Measurements from ENCODE around the gene CPA3.

Gene CPA3

DNA sequence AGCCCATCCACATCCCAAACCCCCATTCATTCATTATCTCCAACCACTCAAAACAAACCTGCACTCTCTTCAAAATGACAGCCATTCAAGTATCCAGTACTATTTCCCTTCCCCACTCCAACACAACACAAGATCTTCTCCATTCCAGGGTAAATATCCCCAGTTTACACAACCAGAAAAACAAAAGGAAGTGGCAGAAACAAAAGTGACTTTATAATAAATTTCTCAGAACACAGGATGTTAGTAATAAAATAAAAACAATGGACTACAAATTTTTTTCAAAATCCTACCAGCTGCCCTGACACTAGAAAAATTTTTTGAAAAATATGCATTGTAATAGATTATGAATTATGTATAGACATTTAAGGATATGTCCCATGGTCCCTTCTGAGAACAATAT lies 14.2 kb downstream of the CPA3 start:
- Histone ChIP-seq H3K4me3 (ENCODE audit: low read depth, low read length) (no peak overlapping the region), H3K9me3 (ENCODE audit: control insufficient read depth, insufficient read depth, low read depth, low read length) (no peaks in the 10 kb centered on the region), H3K4me1 (ENCODE audit: control insufficient read depth, insufficient read depth, low read length) (peaks cover 10% of the 10 kb centered on the region), H3K36me3 (ENCODE audit: control insufficient read depth in 2 of 2, insufficient read depth in 1 of 2, low read length in 2 of 2) (no peaks in the 10 kb centered on the region), H3K27ac (ENCODE audit: extremely low read depth, low read depth, low read length) (no peak overlapping the region)
- ChIA-PET POLR2A (no interaction called here), CTCF (interaction anchor here (1.9 kb wide), 1 partner anchor 152 kb away, joined by 7 read pairs; no protein-coding TSS in a partner anchor)
- TF ChIP-seq, protein P1, sequence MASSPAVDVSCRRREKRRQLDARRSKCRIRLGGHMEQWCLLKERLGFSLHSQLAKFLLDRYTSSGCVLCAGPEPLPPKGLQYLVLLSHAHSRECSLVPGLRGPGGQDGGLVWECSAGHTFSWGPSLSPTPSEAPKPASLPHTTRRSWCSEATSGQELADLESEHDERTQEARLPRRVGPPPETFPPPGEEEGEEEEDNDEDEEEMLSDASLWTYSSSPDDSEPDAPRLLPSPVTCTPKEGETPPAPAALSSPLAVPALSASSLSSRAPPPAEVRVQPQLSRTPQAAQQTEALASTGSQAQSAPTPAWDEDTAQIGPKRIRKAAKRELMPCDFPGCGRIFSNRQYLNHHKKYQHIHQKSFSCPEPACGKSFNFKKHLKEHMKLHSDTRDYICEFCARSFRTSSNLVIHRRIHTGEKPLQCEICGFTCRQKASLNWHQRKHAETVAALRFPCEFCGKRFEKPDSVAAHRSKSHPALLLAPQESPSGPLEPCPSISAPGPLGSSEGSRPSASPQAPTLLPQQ (tag by site-specific recombination; IDR thresholded peaks at IDR 0.05) = no peak
- TF ChIP-seq, protein P2, sequence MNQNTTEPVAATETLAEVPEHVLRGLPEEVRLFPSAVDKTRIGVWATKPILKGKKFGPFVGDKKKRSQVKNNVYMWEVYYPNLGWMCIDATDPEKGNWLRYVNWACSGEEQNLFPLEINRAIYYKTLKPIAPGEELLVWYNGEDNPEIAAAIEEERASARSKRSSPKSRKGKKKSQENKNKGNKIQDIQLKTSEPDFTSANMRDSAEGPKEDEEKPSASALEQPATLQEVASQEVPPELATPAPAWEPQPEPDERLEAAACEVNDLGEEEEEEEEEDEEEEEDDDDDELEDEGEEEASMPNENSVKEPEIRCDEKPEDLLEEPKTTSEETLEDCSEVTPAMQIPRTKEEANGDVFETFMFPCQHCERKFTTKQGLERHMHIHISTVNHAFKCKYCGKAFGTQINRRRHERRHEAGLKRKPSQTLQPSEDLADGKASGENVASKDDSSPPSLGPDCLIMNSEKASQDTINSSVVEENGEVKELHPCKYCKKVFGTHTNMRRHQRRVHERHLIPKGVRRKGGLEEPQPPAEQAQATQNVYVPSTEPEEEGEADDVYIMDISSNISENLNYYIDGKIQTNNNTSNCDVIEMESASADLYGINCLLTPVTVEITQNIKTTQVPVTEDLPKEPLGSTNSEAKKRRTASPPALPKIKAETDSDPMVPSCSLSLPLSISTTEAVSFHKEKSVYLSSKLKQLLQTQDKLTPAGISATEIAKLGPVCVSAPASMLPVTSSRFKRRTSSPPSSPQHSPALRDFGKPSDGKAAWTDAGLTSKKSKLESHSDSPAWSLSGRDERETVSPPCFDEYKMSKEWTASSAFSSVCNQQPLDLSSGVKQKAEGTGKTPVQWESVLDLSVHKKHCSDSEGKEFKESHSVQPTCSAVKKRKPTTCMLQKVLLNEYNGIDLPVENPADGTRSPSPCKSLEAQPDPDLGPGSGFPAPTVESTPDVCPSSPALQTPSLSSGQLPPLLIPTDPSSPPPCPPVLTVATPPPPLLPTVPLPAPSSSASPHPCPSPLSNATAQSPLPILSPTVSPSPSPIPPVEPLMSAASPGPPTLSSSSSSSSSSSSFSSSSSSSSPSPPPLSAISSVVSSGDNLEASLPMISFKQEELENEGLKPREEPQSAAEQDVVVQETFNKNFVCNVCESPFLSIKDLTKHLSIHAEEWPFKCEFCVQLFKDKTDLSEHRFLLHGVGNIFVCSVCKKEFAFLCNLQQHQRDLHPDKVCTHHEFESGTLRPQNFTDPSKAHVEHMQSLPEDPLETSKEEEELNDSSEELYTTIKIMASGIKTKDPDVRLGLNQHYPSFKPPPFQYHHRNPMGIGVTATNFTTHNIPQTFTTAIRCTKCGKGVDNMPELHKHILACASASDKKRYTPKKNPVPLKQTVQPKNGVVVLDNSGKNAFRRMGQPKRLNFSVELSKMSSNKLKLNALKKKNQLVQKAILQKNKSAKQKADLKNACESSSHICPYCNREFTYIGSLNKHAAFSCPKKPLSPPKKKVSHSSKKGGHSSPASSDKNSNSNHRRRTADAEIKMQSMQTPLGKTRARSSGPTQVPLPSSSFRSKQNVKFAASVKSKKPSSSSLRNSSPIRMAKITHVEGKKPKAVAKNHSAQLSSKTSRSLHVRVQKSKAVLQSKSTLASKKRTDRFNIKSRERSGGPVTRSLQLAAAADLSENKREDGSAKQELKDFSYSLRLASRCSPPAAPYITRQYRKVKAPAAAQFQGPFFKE (tag by site-specific recombination; IDR thresholded peaks at IDR 0.05; ENCODE audit: borderline replicate concordance) = no peak
- TF ChIP-seq ZSCAN30 (tag by site-specific recombination; IDR thresholded peaks at IDR 0.05) = no peak
- no peak for TF ChIP-seq BCL11B (tag by site-specific recombination; IDR thresholded peaks at IDR 0.05; ENCODE audit: low read depth)

DNA sequence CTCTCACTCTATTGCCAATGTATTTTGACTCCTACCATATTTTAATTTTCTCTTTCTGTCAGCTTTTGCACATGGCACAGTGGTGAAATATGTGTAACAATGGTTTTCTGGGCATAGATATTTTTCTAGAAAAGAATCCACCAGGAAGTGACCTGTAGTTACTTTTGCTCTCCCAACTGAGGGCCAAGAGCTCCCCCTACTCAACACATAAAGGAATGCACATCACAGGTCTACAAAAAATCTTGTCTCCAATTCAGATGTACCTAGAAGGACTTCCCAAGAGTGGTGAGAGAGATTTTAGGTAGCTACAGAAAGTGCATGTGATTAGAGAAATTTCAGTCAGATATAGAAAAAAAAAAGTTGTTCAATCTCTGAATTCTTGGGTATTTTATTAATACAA lies 15.6 kb downstream of the CPA3 start:
- Histone ChIP-seq H3K36me3 (ENCODE audit: control insufficient read depth in 2 of 2, insufficient read depth in 1 of 2, low read length in 2 of 2) (no peaks in the 10 kb centered on the region), H3K4me3 (ENCODE audit: low read depth, low read length) (no peak overlapping the region), H3K4me1 (ENCODE audit: control insufficient read depth, insufficient read depth, low read length) (peaks cover 5% of the 10 kb centered on the region), H3K27ac (ENCODE audit: extremely low read depth, low read depth, low read length) (no peak overlapping the region), H3K9me3 (ENCODE audit: control insufficient read depth, insufficient read depth, low read depth, low read length) (no peaks in the 10 kb centered on the region)
- ChIA-PET CTCF (interaction anchor here (0.5 to 2.0 kb wide), 8 partner anchors 16 to 1704 kb away, joined by 3 to 9 read pairs (median 5); partner anchors contain the start of gene CPA3), POLR2A (no interaction called here)
- TF ChIP-seq ZFHX2 (tag by site-specific recombination; conservative IDR thresholded peaks at IDR 0.05) (no peak), ZNF654 (tag by site-specific recombination; IDR thresholded peaks at IDR 0.05; ENCODE audit: low read depth) (peak; percentile 19; the same call in 1 of the 2 replicates)

DNA sequence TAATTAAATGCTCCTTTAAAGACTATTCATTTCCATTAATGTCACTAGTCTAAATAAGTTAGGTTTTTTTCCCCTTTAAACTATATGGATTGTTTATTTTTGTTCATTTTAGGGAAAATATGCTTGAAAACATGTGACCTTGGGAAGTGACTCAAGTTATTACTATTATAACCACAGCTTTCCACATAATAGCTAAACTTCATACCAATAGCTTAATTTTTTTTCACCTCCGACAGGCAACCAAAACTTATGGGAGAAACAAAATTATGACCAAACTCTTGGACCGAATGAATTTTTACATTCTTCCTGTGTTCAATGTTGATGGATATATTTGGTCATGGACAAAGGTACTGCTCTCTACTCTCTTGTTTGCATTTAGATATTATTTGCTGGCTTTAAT lies 16.2 kb downstream of the CPA3 start:
- no peak overlapping the region for H3K27ac ChIP-seq (ENCODE audit: extremely low read depth, low read depth, low read length)
- TF ChIP-seq SP2 (tag by site-specific recombination; IDR thresholded peaks at IDR 0.05) = no peak
- TF ChIP-seq ZNF19 (tag by site-specific recombination; IDR thresholded peaks at IDR 0.05; ENCODE audit: low read depth) = no peak
- TF ChIP-seq BCL11A (tag by site-specific recombination; IDR thresholded peaks at IDR 0.05; ENCODE audit: low read depth) = no peak
- TF ChIP-seq ZNF626 (tag by site-specific recombination; IDR thresholded peaks at IDR 0.05) = no peak
- no peak for TF ChIP-seq ZNF76 (tag by site-specific recombination; IDR thresholded peaks at IDR 0.05; ENCODE audit: borderline replicate concordance, low read depth)
- no peak for TF ChIP-seq ZNF16 (tag by site-specific recombination; IDR thresholded peaks at IDR 0.05; ENCODE audit: low read depth)
- TF ChIP-seq MZF1 (tag by site-specific recombination; IDR thresholded peaks at IDR 0.05; ENCODE audit: borderline replicate concordance) = no peak
- TF ChIP-seq, protein P3, sequence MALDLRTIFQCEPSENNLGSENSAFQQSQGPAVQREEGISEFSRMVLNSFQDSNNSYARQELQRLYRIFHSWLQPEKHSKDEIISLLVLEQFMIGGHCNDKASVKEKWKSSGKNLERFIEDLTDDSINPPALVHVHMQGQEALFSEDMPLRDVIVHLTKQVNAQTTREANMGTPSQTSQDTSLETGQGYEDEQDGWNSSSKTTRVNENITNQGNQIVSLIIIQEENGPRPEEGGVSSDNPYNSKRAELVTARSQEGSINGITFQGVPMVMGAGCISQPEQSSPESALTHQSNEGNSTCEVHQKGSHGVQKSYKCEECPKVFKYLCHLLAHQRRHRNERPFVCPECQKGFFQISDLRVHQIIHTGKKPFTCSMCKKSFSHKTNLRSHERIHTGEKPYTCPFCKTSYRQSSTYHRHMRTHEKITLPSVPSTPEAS (tag by site-specific recombination; IDR thresholded peaks at IDR 0.05) = no peak
- TF ChIP-seq MYNN (tag by site-specific recombination; IDR thresholded peaks at IDR 0.05; ENCODE audit: borderline replicate concordance) = no peak
- no peak for TF ChIP-seq ZBTB7A (tag by site-specific recombination; IDR thresholded peaks at IDR 0.05; ENCODE audit: low read depth)
- no peak for TF ChIP-seq ZNF571 (tag by site-specific recombination; IDR thresholded peaks at IDR 0.05)
- no peaks in the 10 kb centered on the region for H3K36me3 ChIP-seq (ENCODE audit: control insufficient read depth in 2 of 2, insufficient read depth in 1 of 2, low read length in 2 of 2)
- ChIA-PET CTCF (interaction anchor here (0.5 to 2.0 kb wide), 9 partner anchors 16 to 1705 kb away, joined by 3 to 9 read pairs (median 4); partner anchors contain the start of gene CPA3), POLR2A (no interaction called here)
- peaks cover 5% of the 10 kb centered on the region for H3K4me1 ChIP-seq (ENCODE audit: control insufficient read depth, insufficient read depth, low read length)
- H3K9me3 ChIP-seq (ENCODE audit: control insufficient read depth, insufficient read depth, low read depth, low read length) = no peaks in the 10 kb centered on the region
- H3K4me3 ChIP-seq (ENCODE audit: low read depth, low read length) = no peak overlapping the region
